DND-41 (cell line): Measurements from ENCODE around the gene PRICKLE2.

Source experiments
- ATAC-seq: fragments of 200-7000 bp; cut with Tn5 transposase; 3 replicates; pipeline ENCODE4 v1.9.1; 2021; ENCODE audit warnings: low read depth; ENCODE audit not compliant: insufficient read depth
- DNase-seq: peaks from one replicate; pipeline ENCODE4 v3.0.0-alpha.2; 2020
- H2AFZ ChIP-seq: 2 replicates; pipeline ENCODE4 v1.6.0; 2012; ENCODE audit warnings: low read depth, low read length
- H3K27ac ChIP-seq: 2 replicates; pipeline ENCODE4 v1.5.1; 2012; ENCODE audit warnings: low read length, inconsistent platforms
- H3K27me3 ChIP-seq: fragments of 200-600 bp; sonication (generic); 2 replicates; pipeline ENCODE4 v1.6.0; 2012; ENCODE audit warnings: low read length, mild to moderate bottlenecking, inconsistent platforms; ENCODE audit not compliant: insufficient read depth, poor library complexity
- H3K36me3 ChIP-seq: 2 replicates; pipeline ENCODE4 v1.5.1; 2012; ENCODE audit warnings: low read length, inconsistent platforms; ENCODE audit not compliant: insufficient read depth
- H3K4me1 ChIP-seq: 2 replicates; pipeline ENCODE4 v1.5.1; 2012; ENCODE audit warnings: mild to moderate bottlenecking, low read length; ENCODE audit not compliant: insufficient read depth
- H3K4me2 ChIP-seq: 2 replicates; pipeline ENCODE4 v1.6.0; 2012; ENCODE audit warnings: mild to moderate bottlenecking, moderate library complexity, low read length, inconsistent platforms; ENCODE audit not compliant: insufficient read depth
- H3K4me3 ChIP-seq, 2 experiments: fragments of 200-600 bp in 1 of 2; shearing (Covaris generic) in 1 of 2; 2 replicates each; pipeline ENCODE4 v1.5.1; 2012 to 2016; ENCODE audit warnings: inconsistent platforms in 2 of 2, low read length in 2 of 2, mild to moderate bottlenecking in 2 of 2, low read depth in 1 of 2, moderate library complexity in 1 of 2
- H3K79me2 ChIP-seq: 2 replicates; pipeline ENCODE4 v1.6.0; 2012; ENCODE audit warnings: low read length, inconsistent platforms; ENCODE audit not compliant: insufficient read depth
- H3K9ac ChIP-seq: 2 replicates; pipeline ENCODE4 v1.6.0; 2012; ENCODE audit warnings: low read depth, mild to moderate bottlenecking, inconsistent platforms, low read length, moderate library complexity
- H3K9me3 ChIP-seq: 2 replicates; pipeline ENCODE4 v1.5.1; 2012; ENCODE audit warnings: low read length, moderate library complexity, mild to moderate bottlenecking, inconsistent platforms; ENCODE audit not compliant: insufficient read depth, severe bottlenecking
- H4K20me1 ChIP-seq: 2 replicates; pipeline ENCODE4 v1.6.0; 2012; ENCODE audit warnings: low read length; ENCODE audit not compliant: insufficient read depth
- CTCF ChIP-seq: IDR thresholded peaks from 2 replicates; pipeline ENCODE4 v1.5.1; 2012; ENCODE audit warnings: borderline replicate concordance, low read length, moderate library complexity, mild to moderate bottlenecking; ENCODE audit not compliant: poor library complexity, severe bottlenecking; ENCODE audit errors: extremely low read depth
- EZH2 ChIP-seq: IDR thresholded peaks from 3 replicates; pipeline ENCODE4 v1.6.1; 2012; ENCODE audit warnings: borderline replicate concordance, low read depth, mild to moderate bottlenecking, moderate library complexity, low read length, inconsistent platforms; ENCODE audit not compliant: severe bottlenecking

PRICKLE2 gene

GRCh38 chr3:64170270-64170669 is 55.0 kb downstream of the PRICKLE2 start:
- H4K20me1 ChIP-seq: no peaks in the 10 kb centered on the region
- H3K4me3 ChIP-seq: no peak overlapping the region
- no peaks in the 10 kb centered on the region for H3K36me3 ChIP-seq
- H3K27ac ChIP-seq: no peak overlapping the region
- no peak for TF ChIP-seq CTCF
- TF ChIP-seq EZH2: no peak
- no peak overlapping the region for H2AFZ ChIP-seq
- no peaks in the 10 kb centered on the region for H3K4me1 ChIP-seq
- H3K79me2 ChIP-seq: no peaks in the 10 kb centered on the region
- H3K9me3 ChIP-seq: no peaks in the 10 kb centered on the region
- H3K27me3 ChIP-seq: no peaks in the 10 kb centered on the region
- DNase-seq (no peak), ATAC-seq (no peak)
- no peak overlapping the region for H3K9ac ChIP-seq
- H3K4me2 ChIP-seq: no peak overlapping the region

GRCh38 chr3:64167868-64168267 is 57.4 kb downstream of the PRICKLE2 start:
- ATAC-seq (no peak), DNase-seq (no peak)
- Histone ChIP-seq H4K20me1 (no peaks in the 10 kb centered on the region), H3K9me3 (no peaks in the 10 kb centered on the region), H3K27me3 (no peaks in the 10 kb centered on the region), H3K4me3 (no peak overlapping the region), H3K4me2 (no peak overlapping the region), H3K36me3 (no peaks in the 10 kb centered on the region), H3K9ac (no peak overlapping the region), H2AFZ (no peak overlapping the region), H3K79me2 (no peaks in the 10 kb centered on the region), H3K4me1 (no peaks in the 10 kb centered on the region), H3K27ac (no peak overlapping the region)
- TF ChIP-seq EZH2 (no peak), CTCF (no peak)

- Histone ChIP-seq H3K27ac (no peak overlapping the region), H3K36me3 (no peaks in the 10 kb centered on the region), H3K4me1 (no peaks in the 10 kb centered on the region), H4K20me1 (no peaks in the 10 kb centered on the region), H3K4me3 (no peak overlapping the region), H3K9me3 (no peaks in the 10 kb centered on the region), H2AFZ (no peak overlapping the region), H3K4me2 (no peak overlapping the region), H3K27me3 (no peaks in the 10 kb centered on the region), H3K9ac (no peak overlapping the region), H3K79me2 (no peaks in the 10 kb centered on the region)
- ATAC-seq: no peak
- DNase-seq: no peak
- TF ChIP-seq EZH2 (no peak), CTCF (no peak)
These were observed 57.9 kb downstream of the PRICKLE2 start for GRCh38 chr3:64167351-64167750.
